HepG2 (cell line): Measurements from ENCODE around the gene CCM2L.

ENCODE experiments used
- EZH2 ChIP-seq: conservative IDR thresholded peaks from 2 replicates; pipeline ENCODE4 v1.6.1; 2012; ENCODE audit warnings: mild to moderate bottlenecking, low read depth, low read length, moderate library complexity
- MAX ChIP-seq: IDR thresholded peaks from 2 replicates; pipeline ENCODE4 v1.6.1; 2012; ENCODE audit warnings: inconsistent platforms
- PHF8 ChIP-seq: sonication (generic); formaldehyde crosslinking; IDR thresholded peaks from 2 replicates; pipeline ENCODE4 v1.5.0; 2020; ENCODE audit warnings: missing genetic modification reagents
- POLR2AphosphoS2 ChIP-seq: IDR thresholded peaks from 2 replicates; pipeline ENCODE4 v1.6.1; 2011; ENCODE audit warnings: low read depth, low read length, improper control_type of control experiment
- RAD21 ChIP-seq: fragments of 450-650 bp; formaldehyde crosslinking; IDR thresholded peaks from 2 replicates; pipeline ENCODE4 v1.5.0; 2020; ENCODE audit warnings: mild to moderate bottlenecking
- SP1 ChIP-seq, 2 experiments: fragments of 450-650 bp in 1 of 2; sonication (generic) in 1 of 2; formaldehyde crosslinking in 1 of 2; IDR thresholded peaks; 2 replicates each; pipeline versions ENCODE4 v1.4.0 to v1.6.1; 2016 to 2020; ENCODE audit warnings: missing genetic modification reagents in 1 of 2
- ZNF282 ChIP-seq: fragments of 450-650 bp; IDR thresholded peaks from 2 replicates; pipeline ENCODE4 v1.6.1; 2018; ENCODE audit not compliant: partially characterized antibody
- ZSCAN9 ChIP-seq: IDR thresholded peaks from 2 replicates; pipeline ENCODE4 v1.6.1; 2016; ENCODE audit warnings: borderline replicate concordance

DNA sequence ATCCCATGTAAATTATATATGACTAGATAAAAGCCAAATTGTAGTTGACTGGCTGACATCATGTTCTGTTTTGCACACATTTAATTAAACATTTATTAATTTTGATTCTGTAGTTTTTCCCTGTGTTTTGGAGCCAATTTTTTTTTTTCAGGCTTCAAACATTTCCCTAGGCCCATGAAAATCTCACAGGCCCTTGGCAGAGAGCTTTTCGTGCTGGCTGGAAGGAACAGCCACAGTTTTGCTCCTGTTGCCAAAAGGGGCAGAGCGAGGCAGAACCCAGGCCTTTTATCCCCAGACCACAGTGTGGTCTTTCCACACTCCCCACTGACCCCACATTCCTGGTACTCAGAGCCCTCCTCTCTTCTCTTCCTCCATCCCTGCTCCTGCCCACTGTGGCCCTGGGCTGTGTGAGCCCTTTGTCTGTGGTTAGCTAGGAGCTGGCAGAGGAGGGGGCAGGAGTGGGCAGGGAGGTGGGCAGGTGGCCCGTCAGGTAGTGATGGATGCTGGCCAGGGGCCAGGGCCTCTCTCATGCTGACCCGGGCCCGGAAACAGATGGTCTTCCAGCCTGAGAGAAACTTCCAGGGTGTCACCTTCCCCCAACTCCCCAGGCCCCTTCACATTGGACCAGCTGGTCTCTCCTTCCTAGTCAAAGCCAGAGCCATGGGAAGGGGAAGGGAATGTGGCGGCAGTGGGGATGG is 19.4 kb upstream of the CCM2L start:
- no peak for TF ChIP-seq RAD21 (CRISPR knock-in tag)
- no peak for TF ChIP-seq ZNF282
- no peak for TF ChIP-seq SP1 (IDR thresholded peaks at IDR 0.05)
- no peak for TF ChIP-seq SP1 (CRISPR knock-in tag; IDR thresholded peaks at IDR 0.05)
- no peak for TF ChIP-seq MAX
- no peak for TF ChIP-seq EZH2
- no peak for TF ChIP-seq PHF8 (CRISPR knock-in tag)
- TF ChIP-seq POLR2AphosphoS2, result no peak
- no peak for TF ChIP-seq ZSCAN9 (CRISPR knock-in tag)
